Neural cell (in vitro differentiated cells): ENCODE measurements around the gene GLE1. TPM values are rescaled to one million over a fixed set of nuclear protein-coding genes. Genes with fewer than 3 reads are reported as not detected.

Experiments
- H2AFZ ChIP-seq: fragments of 200-600, 300-800 bp; sonication (generic), shearing (Covaris generic); 2 replicates; pipeline ENCODE4 v1.6.0; 2014; ENCODE audit warnings: low read depth, mild to moderate bottlenecking, antibody characterized with exemption, low read length, moderate library complexity
- H3F3A ChIP-seq: fragments of 200-600 bp; shearing (Covaris generic); 2 replicates; pipeline ENCODE4 v1.6.1; 2016; ENCODE audit warnings: mild to moderate bottlenecking, moderate library complexity, mixed read lengths, antibody characterized with exemption, low read length; ENCODE audit not compliant: insufficient read depth, poor library complexity, severe bottlenecking
- H3K27ac ChIP-seq: fragments of 200-600, 300-800 bp; sonication (generic), shearing (Covaris generic); 2 replicates; pipeline ENCODE4 v1.5.1; 2014; ENCODE audit warnings: mild to moderate bottlenecking, low read length, moderate library complexity
- H3K27me3 ChIP-seq: fragments of 300-800, 200-600 bp; sonication (generic), shearing (Covaris generic); 2 replicates; pipeline ENCODE4 v1.6.0; 2014; ENCODE audit warnings: mild to moderate bottlenecking, low read depth, low read length, moderate library complexity; ENCODE audit not compliant: insufficient read depth
- H3K36me3 ChIP-seq: fragments of 300-800, 200-600 bp; sonication (generic), shearing (Covaris generic); 2 replicates; pipeline ENCODE4 v1.5.1; 2014; ENCODE audit warnings: mild to moderate bottlenecking, antibody characterized with exemption, low read length, moderate library complexity; ENCODE audit not compliant: insufficient read depth
- H3K4me2 ChIP-seq: fragments of 300-800, 200-600 bp; sonication (generic), shearing (Covaris generic); 2 replicates; pipeline ENCODE4 v1.6.0; 2014; ENCODE audit warnings: mild to moderate bottlenecking, low read length
- H3K4me3 ChIP-seq: fragments of 300-800, 200-600 bp; sonication (generic), shearing (Covaris generic); 2 replicates; pipeline ENCODE4 v1.5.1; 2014; ENCODE audit warnings: mild to moderate bottlenecking, low read length, moderate library complexity
- H3K79me2 ChIP-seq: fragments of 200-600 bp; shearing (Covaris generic); replicated peaks from 2 replicates; pipeline ENCODE4 v1.6.0; 2014; ENCODE audit warnings: mild to moderate bottlenecking, low read length, moderate library complexity; ENCODE audit not compliant: insufficient read depth
- H3K9ac ChIP-seq: fragments of 300-800, 200-600 bp; sonication (generic), shearing (Covaris generic); 2 replicates; pipeline ENCODE4 v1.6.1; 2016; ENCODE audit warnings: mild to moderate bottlenecking, low read length, mixed read lengths
- H3K9me2 ChIP-seq: fragments of 200-600 bp; shearing (Covaris generic); 2 replicates; pipeline ENCODE4 v1.6.1; 2016; ENCODE audit warnings: mild to moderate bottlenecking, low read length, mixed read lengths; ENCODE audit not compliant: insufficient read depth
- H3K9me3 ChIP-seq: fragments of 200-600, 300-800 bp; sonication (generic), shearing (Covaris generic); 2 replicates; pipeline ENCODE4 v1.6.1; 2016; ENCODE audit warnings: mild to moderate bottlenecking, mixed run types, low read length, moderate library complexity, mixed read lengths
- H4K20me1 ChIP-seq: fragments of 200-600 bp; shearing (Covaris generic); 2 replicates; pipeline ENCODE4 v1.6.1; 2016; ENCODE audit warnings: mild to moderate bottlenecking, mixed run types; ENCODE audit not compliant: insufficient read depth
- CTCF ChIP-seq: fragments of 450-650 bp; IDR thresholded peaks from 2 replicates; pipeline ENCODE4 v1.5.1; 2014; ENCODE audit warnings: antibody characterized with exemption, mild to moderate bottlenecking, moderate library complexity; ENCODE audit not compliant: poor library complexity, severe bottlenecking
- EP300 ChIP-seq: fragments of 450-650 bp; conservative IDR thresholded peaks from 2 replicates; pipeline ENCODE4 v1.6.1; 2014; ENCODE audit warnings: antibody characterized with exemption, mild to moderate bottlenecking, moderate library complexity; ENCODE audit not compliant: poor library complexity, severe bottlenecking
- EZH2 ChIP-seq: fragments of 200-600, 300-800 bp; shearing (Covaris generic), sonication (generic); IDR thresholded peaks from 2 replicates; pipeline ENCODE4 v1.6.1; 2014; ENCODE audit warnings: antibody characterized with exemption, low read length, borderline replicate concordance, mild to moderate bottlenecking; ENCODE audit not compliant: insufficient read depth, poor library complexity, severe bottlenecking
- MXI1 ChIP-seq: fragments of 450-650 bp; conservative IDR thresholded peaks from 2 replicates; pipeline ENCODE4 v1.6.1; 2014; ENCODE audit warnings: antibody characterized with exemption, mild to moderate bottlenecking; ENCODE audit not compliant: poor library complexity, severe bottlenecking
- POLR2AphosphoS5 ChIP-seq: IDR thresholded peaks from 2 replicates; pipeline ENCODE4 v1.6.1; 2012
- RAD21 ChIP-seq: fragments of 450-650 bp; conservative IDR thresholded peaks from 2 replicates; pipeline ENCODE4 v1.6.1; 2014; ENCODE audit warnings: antibody characterized with exemption, mild to moderate bottlenecking, moderate library complexity
- SMC3 ChIP-seq: fragments of 450-650 bp; conservative IDR thresholded peaks from 2 replicates; pipeline ENCODE4 v1.6.1; 2014; ENCODE audit warnings: antibody characterized with exemption, mild to moderate bottlenecking, moderate library complexity; ENCODE audit not compliant: poor library complexity
- TAF1 ChIP-seq: IDR thresholded peaks from 2 replicates; pipeline ENCODE4 v1.6.1; 2012; ENCODE audit warnings: low read depth
- polyA plus RNA-seq: library from polyadenylated mRNA; depleted of rRNA; stranded (reverse); fragments of >200 nt; gene quantifications from 2 replicates; pipeline ENCODE4 v1.2.3, GENCODE V29; 2014
- TF ChIP-seq, protein P1 (sequence below): IDR thresholded peaks from 2 replicates; pipeline ENCODE4 v1.6.1; 2012; ENCODE audit warnings: borderline replicate concordance

GLE1 gene
- polyA plus RNA-seq, 1 donor from 2014 or later = 29.6 TPM

DNA sequence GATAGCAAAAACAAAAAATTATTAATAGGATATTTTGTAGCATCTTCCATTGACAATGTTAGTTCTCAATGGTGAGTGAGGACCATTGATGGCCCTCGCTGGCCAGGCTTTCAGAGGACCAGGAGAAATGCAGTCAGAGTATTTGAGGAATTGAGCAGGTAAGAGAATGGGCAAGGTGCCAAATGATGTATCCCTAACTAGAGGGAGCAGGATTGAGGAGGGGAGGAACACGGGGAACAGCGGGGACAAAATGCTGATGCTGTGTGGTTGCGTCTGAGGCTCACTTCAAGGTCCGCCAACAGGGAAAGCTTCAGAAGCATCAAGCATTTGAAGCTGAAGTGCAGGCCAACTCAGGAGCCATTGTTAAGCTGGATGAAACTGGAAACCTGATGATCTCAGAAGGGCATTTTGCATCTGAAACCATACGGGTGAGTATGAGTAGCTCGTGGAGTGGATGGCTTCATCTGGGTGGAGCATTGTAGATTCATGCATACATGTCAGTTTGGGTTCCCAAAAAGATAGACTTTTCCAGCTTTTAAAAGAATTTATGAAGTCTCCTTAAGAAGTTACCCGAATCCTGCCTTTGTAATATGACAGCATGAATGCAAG is 64.1 kb downstream of the GLE1 start:
- no peaks in the 10 kb centered on the region for H3K9me3 ChIP-seq
- TF ChIP-seq POLR2AphosphoS5 (no peak), MXI1 (no peak), RAD21 (no peak), SMC3 (no peak), EZH2 (no peak), EP300 (no peak), TAF1 (no peak), CTCF (no peak)
- TF ChIP-seq, protein P1, sequence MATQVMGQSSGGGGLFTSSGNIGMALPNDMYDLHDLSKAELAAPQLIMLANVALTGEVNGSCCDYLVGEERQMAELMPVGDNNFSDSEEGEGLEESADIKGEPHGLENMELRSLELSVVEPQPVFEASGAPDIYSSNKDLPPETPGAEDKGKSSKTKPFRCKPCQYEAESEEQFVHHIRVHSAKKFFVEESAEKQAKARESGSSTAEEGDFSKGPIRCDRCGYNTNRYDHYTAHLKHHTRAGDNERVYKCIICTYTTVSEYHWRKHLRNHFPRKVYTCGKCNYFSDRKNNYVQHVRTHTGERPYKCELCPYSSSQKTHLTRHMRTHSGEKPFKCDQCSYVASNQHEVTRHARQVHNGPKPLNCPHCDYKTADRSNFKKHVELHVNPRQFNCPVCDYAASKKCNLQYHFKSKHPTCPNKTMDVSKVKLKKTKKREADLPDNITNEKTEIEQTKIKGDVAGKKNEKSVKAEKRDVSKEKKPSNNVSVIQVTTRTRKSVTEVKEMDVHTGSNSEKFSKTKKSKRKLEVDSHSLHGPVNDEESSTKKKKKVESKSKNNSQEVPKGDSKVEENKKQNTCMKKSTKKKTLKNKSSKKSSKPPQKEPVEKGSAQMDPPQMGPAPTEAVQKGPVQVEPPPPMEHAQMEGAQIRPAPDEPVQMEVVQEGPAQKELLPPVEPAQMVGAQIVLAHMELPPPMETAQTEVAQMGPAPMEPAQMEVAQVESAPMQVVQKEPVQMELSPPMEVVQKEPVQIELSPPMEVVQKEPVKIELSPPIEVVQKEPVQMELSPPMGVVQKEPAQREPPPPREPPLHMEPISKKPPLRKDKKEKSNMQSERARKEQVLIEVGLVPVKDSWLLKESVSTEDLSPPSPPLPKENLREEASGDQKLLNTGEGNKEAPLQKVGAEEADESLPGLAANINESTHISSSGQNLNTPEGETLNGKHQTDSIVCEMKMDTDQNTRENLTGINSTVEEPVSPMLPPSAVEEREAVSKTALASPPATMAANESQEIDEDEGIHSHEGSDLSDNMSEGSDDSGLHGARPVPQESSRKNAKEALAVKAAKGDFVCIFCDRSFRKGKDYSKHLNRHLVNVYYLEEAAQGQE = no peak
- no peak overlapping the region for H3K4me2 ChIP-seq
- peaks cover 16% of the 10 kb centered on the region for H3K36me3 ChIP-seq
- no peak overlapping the region for H2AFZ ChIP-seq
- no peak overlapping the region for H3K9ac ChIP-seq
- H3F3A ChIP-seq = peaks cover 4% of the 10 kb centered on the region
- H3K9me2 ChIP-seq = no peaks in the 10 kb centered on the region
- no peaks in the 10 kb centered on the region for H3K27me3 ChIP-seq
- H3K4me3 ChIP-seq = no peak overlapping the region
- H3K79me2 ChIP-seq = peaks cover 11% of the 10 kb centered on the region
- H3K27ac ChIP-seq = no peak overlapping the region
- H4K20me1 ChIP-seq = peaks cover 17% of the 10 kb centered on the region

DNA sequence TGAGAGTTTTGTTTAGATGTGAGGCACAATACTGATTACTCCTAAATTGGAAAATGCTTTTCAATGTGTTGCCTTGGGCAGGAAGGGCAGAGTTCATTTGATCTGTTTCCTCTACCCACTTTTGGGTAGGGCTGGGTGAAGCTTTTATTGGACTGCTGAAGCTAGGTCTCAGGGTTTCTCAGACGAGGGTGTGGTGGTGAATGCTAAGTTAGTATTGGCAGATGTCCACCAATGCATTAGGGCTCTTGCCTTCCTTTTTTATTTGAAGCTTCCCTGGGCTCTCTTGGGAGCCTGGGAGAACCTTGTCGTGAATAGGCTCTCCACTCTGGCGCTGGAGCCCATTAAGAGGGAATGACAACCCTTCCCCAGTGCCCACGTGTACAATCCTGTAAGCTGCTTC is 71.0 kb downstream of the GLE1 start:
- H3F3A ChIP-seq = no peaks in the 10 kb centered on the region
- peaks cover 5% of the 10 kb centered on the region for H3K79me2 ChIP-seq
- no peaks in the 10 kb centered on the region for H3K9me2 ChIP-seq
- H3K27me3 ChIP-seq = no peaks in the 10 kb centered on the region
- H3K36me3 ChIP-seq = peaks cover 5% of the 10 kb centered on the region
- H4K20me1 ChIP-seq = peaks cover 10% of the 10 kb centered on the region
- H3K27ac ChIP-seq = no peak overlapping the region
- no peak overlapping the region for H2AFZ ChIP-seq
- H3K9me3 ChIP-seq = no peaks in the 10 kb centered on the region
- H3K4me3 ChIP-seq = no peak overlapping the region
- H3K9ac ChIP-seq = no peak overlapping the region
- no peak overlapping the region for H3K4me2 ChIP-seq
- TF ChIP-seq TAF1 (no peak), MXI1 (no peak)
- TF ChIP-seq, protein P1 = no peak
